Dendritic cell treated with granulocyte-macrophage colony-stimulating factor and Interleukin-4, amounts not matched to agents 40 ng/mL and 50 ng/mL, for 4 days (primary cell): Measurements from ENCODE around the gene UBE2V1.
"Not testable (repeated sequence)": the region's sequence is repeated elsewhere in the genome, so short reads cannot be mapped to it uniquely, and the experiment has no call there.

Experiments
- H3K27ac Mint-ChIP-seq: one replicate; pipeline ENCODE4 v1.8.0; 2022; ENCODE audit warnings: mild to moderate bottlenecking, mixed read lengths
- H3K27me3 Mint-ChIP-seq: one replicate; pipeline ENCODE4 v1.8.0; 2022; ENCODE audit warnings: mild to moderate bottlenecking, mixed read lengths
- H3K36me3 Mint-ChIP-seq: one replicate; pipeline ENCODE4 v1.8.0; 2022; ENCODE audit warnings: low read depth, mixed read lengths
- H3K4me1 Mint-ChIP-seq: one replicate; pipeline ENCODE4 v1.8.0; 2022; ENCODE audit warnings: low read depth, mixed read lengths
- H3K4me3 Mint-ChIP-seq: one replicate; pipeline ENCODE4 v1.8.0; 2022; ENCODE audit warnings: mild to moderate bottlenecking, moderate library complexity, mixed read lengths
- H3K9me3 Mint-ChIP-seq: one replicate; pipeline ENCODE4 v1.8.0; 2022; ENCODE audit warnings: mixed read lengths
- intact Hi-C: fragments of 100-400 bp; cut with micrococcal nuclease; formaldehyde crosslinking; loops from one replicate; pipeline ENCODE4 v1.15.0; 2022

The UBE2V1 gene

DNA sequence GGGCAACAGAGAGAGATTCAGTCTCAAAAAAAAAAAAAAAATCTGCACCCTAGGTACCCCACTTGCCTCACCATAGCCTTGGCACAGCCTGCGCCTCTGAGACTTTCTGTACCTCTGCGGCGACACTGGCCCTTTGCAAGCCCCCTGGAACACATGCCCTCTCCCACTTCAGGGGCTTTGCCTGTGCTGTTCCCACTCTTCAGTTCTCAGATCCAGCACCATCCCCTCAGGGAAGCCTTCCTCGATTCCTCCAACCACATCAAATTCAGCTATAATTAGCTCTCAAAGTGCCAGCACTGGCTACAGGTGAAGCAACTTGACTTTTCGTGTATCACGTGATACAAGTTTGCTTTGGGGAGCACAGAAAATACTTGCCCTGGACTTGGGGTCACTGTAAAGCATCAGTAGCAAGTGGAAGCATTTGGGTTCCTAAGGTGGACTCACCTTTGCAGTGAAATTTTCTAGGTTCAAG, 2.1 kb upstream of the UBE2V1 start:
- intact Hi-C loops = no loop called here
- peak overlapping the region; percentile 86 for H3K27ac Mint-ChIP-seq
- H3K36me3 Mint-ChIP-seq = peaks cover 12% of the 10 kb centered on the region

DNA sequence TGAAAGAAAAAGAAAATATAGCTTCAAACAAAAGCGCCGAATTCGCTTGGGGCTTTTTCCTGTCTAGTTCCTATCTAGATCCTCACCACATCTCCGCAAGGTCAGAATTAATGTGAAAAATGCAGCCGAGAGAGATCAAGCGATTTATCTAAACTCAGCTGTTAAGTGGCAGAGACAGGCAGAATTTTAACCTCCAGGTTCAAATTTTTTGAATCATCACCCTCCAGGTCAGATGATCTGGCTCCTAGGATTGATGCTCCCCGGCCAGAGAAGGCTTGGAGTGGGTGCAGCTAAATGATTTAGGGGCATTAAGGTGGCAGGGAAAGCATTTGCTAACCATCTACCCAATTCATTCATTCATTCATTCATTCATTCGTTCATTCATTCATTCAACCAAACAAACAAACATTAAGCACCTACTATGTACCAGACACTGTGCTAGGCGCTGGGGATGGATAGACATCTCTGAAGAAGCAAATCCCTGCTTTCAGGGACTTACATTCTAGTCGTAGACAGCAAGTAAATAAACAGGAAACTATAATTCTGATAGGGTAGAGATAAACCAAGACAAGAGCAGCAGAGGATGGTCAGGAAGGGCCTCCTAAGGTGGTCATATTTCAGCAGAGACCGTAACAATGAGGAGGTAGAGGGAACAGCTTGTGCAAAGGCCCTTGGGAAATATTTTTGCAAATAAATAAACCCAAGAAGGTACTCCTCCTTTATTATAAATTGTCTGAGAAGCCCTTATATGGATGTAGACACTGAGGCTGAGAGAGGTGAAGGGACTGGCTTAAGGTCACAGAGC, 672 bp upstream of the UBE2V1 start:
- no peaks in the 10 kb centered on the region for H3K9me3 Mint-ChIP-seq
- H3K27me3 Mint-ChIP-seq = no peaks in the 10 kb centered on the region
- H3K36me3 Mint-ChIP-seq = peaks cover 18% of the 10 kb centered on the region
- peak overlapping the region; percentile 86 for H3K27ac Mint-ChIP-seq
- peak overlapping the region; percentile 96 for H3K4me3 Mint-ChIP-seq
- peaks cover 68% of the 10 kb centered on the region for H3K4me1 Mint-ChIP-seq
- intact Hi-C loops = loop anchor here (5.0 kb wide), 1 partner anchor 39 kb away; the partner anchor contains the start of gene PEDS1

More for the DNA sequence above, 2.1 kb upstream of the UBE2V1 start:
- H3K9me3 Mint-ChIP-seq = no peaks in the 10 kb centered on the region
- no peaks in the 10 kb centered on the region for H3K27me3 Mint-ChIP-seq
- peaks cover 58% of the 10 kb centered on the region for H3K4me1 Mint-ChIP-seq
- peak overlapping the region; percentile 75 for H3K4me3 Mint-ChIP-seq

DNA sequence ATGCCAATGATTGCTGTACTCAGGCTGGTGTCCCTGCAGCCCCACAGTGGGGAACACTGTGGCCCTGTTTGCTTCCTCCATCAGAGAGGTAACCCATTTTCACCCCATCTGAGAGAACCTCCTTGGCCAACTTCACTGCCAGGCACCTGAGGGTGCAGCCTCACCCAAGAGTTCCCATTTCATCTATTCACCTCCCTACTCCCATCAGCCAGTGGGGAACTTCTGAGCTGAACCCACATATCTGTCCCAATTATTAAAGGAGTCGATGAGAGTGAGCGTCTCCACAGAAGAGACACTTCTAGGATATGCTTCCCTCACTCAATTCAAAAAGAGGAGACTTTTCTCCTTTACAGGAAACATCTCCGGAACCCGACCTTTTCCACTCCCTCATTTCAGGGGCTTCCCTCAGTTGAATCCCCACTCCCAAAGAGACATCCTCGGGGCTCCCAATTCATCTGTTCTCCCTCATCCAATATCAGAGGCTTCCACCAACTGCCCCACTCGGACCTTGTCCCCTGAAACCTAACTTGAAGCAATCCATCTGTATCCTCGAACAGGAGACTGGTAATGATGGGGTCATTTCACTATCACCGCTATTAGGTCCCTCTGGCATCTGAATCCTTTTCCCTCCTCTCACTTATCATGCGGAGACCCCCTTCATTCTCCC, 988 bp downstream of the UBE2V1 start:
- intact Hi-C loops = loop anchor here (5.0 kb wide), 1 partner anchor 40 kb away; the partner anchor contains the start of gene PEDS1
- Mint-ChIP-seq H3K4me3 (peak overlapping the region; percentile 96), H3K27ac (peak overlapping the region; percentile 86), H3K27me3 (no peaks in the 10 kb centered on the region), H3K9me3 (no peaks in the 10 kb centered on the region), H3K36me3 (peaks cover 29% of the 10 kb centered on the region), H3K4me1 (peaks cover 84% of the 10 kb centered on the region)

DNA sequence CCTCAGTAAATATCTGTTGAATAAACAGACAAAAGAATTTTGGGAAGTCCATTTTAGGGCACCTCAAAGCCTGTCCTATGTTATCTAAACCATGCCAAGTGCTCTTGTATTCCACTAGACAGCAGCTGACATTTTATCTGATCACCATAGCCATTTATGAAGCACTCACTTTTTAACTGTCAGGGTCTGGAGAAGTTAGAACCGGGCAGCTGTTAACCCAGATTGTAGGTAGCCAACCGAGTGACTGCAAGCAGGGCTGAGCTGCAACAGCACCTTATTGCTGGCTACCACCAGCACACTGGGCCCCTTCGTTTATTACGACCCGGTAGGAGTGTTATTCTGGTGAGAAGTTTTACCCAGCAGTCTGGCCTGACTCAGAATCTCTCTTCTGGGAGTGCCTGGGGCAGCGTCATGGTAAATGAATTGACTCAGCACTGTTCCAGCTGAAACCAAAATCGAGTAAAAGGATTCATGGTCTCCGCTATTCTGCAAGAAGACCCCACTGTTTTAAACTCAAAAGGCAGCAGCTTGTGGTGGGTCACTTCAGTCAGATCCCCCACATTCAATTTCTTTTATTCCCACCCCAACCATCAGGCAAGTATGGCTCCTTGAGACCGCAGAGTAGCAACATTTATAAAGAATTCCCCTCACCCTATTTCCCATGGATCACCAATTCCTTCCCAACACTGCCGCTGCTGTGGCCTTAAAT, 1.7 kb downstream of the UBE2V1 start:
- H3K4me3 Mint-ChIP-seq = peak overlapping the region; percentile 96
- peaks cover 81% of the 10 kb centered on the region for H3K4me1 Mint-ChIP-seq
- intact Hi-C loops = loop anchor here (5.0 kb wide), 1 partner anchor 41 kb away; the partner anchor contains the start of gene PEDS1
- peak overlapping the region; percentile 86 for H3K27ac Mint-ChIP-seq
- peaks cover 36% of the 10 kb centered on the region for H3K36me3 Mint-ChIP-seq
- no peaks in the 10 kb centered on the region for H3K9me3 Mint-ChIP-seq
- no peaks in the 10 kb centered on the region for H3K27me3 Mint-ChIP-seq

DNA sequence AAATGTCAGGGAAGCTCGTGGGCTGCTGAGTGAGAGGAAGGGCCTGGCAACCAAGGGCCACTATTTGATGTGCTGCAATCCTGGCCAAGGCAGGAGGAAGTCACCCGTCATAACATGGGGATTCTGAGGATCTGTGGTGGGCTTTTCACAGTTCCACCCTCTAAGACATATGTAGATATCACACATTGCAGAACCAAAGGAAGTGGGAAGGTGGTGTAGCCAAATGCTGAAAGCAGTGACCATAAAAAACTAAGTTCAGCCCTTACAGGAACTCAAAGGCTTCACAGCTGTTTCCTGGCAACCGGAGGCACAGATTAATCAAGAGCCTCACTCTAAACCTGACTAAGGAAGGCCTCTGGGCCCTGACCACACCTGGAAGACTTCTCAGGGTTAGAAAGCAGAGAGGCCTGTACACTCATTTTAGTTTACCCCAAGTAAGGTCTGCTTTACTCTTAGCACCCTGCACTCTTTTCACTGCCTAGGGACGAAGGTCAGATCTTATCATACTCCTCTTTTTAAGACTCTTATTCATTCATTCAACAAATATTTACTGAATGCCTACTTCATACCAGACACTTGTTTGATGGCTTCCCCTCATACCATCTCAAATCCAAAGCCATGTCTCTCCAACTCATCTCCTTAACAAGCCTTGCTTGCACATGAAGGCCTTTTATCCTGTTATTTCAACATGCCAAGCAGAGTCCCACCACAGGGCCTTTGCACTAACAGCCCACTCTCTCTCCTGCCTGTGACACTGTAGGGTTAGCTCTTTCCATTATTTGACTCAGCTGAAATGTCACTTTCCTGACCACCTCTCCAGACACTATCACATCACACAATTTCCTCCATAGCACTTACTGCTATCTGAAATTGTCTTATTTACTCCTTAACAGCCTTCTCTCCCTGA, 2.6 kb downstream of the UBE2V1 start:
- no peaks in the 10 kb centered on the region for H3K9me3 Mint-ChIP-seq
- peak overlapping the region; percentile 58 for H3K27ac Mint-ChIP-seq
- H3K4me1 Mint-ChIP-seq = peaks cover 75% of the 10 kb centered on the region
- intact Hi-C loops = loop anchor here (5.0 kb wide), 1 partner anchor 42 kb away; the partner anchor contains the start of gene PEDS1
- no peaks in the 10 kb centered on the region for H3K27me3 Mint-ChIP-seq
- peak overlapping the region; percentile 2 for H3K4me3 Mint-ChIP-seq
- H3K36me3 Mint-ChIP-seq = peaks cover 36% of the 10 kb centered on the region

DNA sequence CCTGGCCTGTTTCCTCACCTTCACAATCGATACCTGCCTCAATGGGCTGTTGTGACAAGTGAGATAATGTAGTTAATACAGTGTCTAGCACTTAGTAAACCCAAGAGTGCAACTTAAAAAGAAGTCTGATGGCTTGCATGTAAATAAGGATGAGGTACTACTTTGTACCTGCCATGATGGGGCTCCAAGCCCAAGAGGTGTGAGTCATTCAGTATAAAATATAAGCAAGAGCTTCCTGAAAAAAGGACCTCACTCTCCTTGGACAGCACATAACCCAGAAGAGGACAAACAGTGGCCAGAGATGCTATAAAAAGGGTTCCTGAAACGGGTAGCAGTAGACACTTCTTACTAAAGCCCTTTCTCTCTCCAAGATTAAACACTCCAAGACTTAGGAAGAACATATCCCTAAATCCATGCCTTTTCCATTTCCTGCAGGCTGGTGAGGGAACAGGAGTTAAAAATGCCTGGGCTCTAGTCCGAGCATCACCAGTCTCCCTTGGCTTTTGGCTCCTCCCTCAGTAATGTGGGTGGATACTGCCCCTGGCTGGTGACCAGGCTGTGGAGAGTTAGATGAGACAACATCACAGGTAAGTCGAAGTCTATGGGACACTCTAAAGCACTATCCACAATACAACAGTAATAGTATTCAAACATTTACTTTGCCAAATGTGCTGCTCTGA, 4.3 kb downstream of the UBE2V1 start:
- Mint-ChIP-seq H3K27ac (no peak overlapping the region), H3K4me3 (no peak overlapping the region), H3K27me3 (no peaks in the 10 kb centered on the region), H3K9me3 (no peaks in the 10 kb centered on the region), H3K4me1 (peaks cover 63% of the 10 kb centered on the region), H3K36me3 (peaks cover 36% of the 10 kb centered on the region)
- intact Hi-C loops = no loop called here

DNA sequence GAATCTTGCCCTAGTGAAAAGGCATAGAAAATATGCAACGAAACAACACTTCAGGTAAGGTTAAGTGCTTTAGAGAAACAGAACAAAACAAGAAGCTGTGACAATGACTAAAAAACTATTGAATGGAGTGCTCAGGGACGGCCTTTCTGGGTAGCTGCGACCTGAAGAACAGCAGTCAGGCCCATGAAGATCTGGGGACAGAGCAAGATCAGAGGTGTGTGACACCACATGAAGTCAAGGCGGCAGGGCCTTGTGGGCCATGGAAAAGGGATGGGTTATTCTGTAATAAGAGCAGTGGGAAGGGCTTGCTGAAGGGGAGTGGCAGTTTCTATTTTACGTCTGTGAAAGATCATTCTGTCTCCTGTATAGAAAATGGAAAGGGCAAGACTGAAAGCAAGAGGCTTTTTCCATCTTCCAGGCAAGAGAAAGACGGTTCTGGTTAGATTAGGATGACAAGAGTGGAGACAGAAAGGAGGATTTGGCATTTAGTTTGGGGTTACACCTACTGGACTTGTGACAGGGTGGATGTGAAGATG, 5.1 kb downstream of the UBE2V1 start:
- Mint-ChIP-seq H3K27me3 (no peaks in the 10 kb centered on the region), H3K36me3 (peaks cover 37% of the 10 kb centered on the region), H3K4me3 (no peak overlapping the region), H3K4me1 (peaks cover 64% of the 10 kb centered on the region), H3K27ac (peak overlapping the region; percentile 5), H3K9me3 (no peaks in the 10 kb centered on the region)
- intact Hi-C loops = no loop called here

DNA sequence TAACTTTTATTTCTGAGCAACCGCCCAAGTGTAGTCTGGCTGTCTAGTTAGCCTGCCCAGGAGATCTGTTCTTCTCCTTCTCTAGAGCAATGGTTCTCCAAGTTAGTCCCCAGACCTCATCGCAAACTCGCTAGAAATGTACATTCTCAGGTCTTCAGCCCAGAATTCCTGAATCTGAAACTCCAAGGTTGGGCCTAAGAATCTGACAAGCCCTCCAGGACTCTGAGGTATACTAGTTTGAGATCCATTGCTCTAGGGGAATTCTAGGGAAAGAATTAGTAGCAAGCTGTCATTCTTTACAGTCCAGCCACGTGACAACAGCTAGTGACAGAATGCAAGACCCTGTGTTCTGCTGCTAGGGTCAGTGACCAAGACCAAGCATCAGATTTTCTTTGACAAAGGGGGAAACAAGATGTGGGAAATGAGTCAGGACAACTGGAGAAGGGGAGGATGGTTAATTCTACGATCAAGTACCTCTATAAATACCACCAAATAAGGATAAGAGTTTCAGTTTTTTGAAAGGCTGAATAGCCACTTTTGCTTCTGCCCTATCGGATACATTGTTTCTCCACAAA, 5.8 kb downstream of the UBE2V1 start:
- peaks cover 64% of the 10 kb centered on the region for H3K4me1 Mint-ChIP-seq
- H3K36me3 Mint-ChIP-seq = peaks cover 36% of the 10 kb centered on the region
- no peak overlapping the region for H3K27ac Mint-ChIP-seq
- H3K4me3 Mint-ChIP-seq = no peak overlapping the region
- no peaks in the 10 kb centered on the region for H3K9me3 Mint-ChIP-seq
- H3K27me3 Mint-ChIP-seq = no peaks in the 10 kb centered on the region
- intact Hi-C loops = no loop called here

DNA sequence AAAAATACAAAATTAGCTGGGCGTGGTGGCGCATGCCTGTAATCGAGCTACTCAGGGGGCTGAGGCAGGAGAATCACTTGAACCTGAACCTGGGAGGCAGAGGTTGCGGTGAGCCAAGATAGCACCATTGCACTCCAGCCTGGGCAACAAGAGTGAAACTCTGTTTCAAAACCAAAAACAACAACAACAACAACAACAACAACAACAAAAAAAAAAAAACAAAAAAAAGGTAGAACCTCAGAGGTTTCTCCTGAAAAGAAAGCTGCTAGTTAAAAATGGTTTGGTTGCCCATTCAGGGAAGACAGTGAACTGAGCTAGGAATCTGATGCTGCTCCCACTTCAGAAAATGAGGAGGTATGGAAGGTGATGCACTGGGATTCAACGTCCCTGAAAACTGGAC, 6.3 kb downstream of the UBE2V1 start:
- H3K27me3 Mint-ChIP-seq, H3K4me3 Mint-ChIP-seq, intact Hi-C loops, H3K9me3 Mint-ChIP-seq, H3K27ac Mint-ChIP-seq: not testable (repeated sequence)
- H3K4me1 Mint-ChIP-seq = peaks cover 64% of the 10 kb centered on the region
- peaks cover 34% of the 10 kb centered on the region for H3K36me3 Mint-ChIP-seq

DNA sequence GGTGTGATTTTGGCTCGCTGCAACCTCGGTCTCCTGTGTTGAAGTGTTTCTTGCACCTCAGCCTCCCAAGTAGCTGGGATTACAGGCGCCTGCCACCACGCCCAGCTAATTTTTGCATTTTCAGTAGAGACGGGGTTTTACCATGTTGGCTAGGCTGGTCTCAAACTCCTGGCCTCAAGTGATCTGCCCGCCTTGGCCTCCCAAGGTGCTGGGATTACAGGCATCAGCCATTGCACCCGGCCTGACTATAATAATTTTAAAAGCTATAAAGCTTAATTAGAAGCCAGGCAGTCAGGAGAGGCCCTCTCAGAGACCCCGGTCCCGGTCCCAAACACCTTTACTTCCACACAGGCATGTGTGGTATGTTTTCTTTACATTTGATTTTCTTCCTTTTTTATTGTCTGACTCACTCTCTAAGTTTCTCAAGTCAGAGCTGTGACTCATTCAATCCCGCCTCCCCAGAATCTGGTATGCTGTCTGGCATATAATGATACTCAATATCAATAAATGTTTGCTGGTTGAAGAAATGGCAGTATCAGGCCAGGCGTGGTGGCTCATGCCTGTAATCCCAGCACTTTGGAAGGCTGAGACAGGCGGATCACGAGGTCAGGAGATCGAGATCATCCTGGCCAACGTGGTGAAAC, 9.4 kb downstream of the UBE2V1 start:
- H3K36me3 Mint-ChIP-seq = peaks cover 28% of the 10 kb centered on the region
- H3K27me3 Mint-ChIP-seq, intact Hi-C loops, H3K4me3 Mint-ChIP-seq, H3K9me3 Mint-ChIP-seq: not testable (repeated sequence)
- peaks cover 47% of the 10 kb centered on the region for H3K4me1 Mint-ChIP-seq
- H3K27ac Mint-ChIP-seq = peak overlapping the region; percentile 27

DNA sequence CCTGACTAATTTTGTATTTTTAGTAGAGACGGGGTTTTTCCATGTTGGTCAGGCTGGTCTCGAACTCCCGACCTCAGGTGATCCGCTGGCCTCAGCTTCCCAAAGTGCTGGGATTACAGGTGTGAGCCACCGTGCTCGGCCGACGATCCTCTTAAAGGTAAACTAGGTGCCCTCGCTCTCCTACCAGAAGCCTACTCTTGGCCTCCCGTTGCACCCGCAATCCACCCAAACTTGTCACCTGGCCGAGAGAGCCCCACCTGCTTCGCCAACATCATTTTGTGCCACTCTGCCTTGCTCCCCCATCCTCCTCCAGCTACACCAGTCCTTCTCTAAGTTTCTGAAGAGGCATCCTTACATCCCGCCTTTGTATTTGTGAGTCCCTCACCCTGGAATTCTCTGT, 10.4 kb downstream of the UBE2V1 start:
- H3K4me3 Mint-ChIP-seq, H3K9me3 Mint-ChIP-seq, H3K27ac Mint-ChIP-seq, H3K27me3 Mint-ChIP-seq, intact Hi-C loops: not testable (repeated sequence)
- Mint-ChIP-seq H3K36me3 (peaks cover 28% of the 10 kb centered on the region), H3K4me1 (peaks cover 46% of the 10 kb centered on the region)

DNA sequence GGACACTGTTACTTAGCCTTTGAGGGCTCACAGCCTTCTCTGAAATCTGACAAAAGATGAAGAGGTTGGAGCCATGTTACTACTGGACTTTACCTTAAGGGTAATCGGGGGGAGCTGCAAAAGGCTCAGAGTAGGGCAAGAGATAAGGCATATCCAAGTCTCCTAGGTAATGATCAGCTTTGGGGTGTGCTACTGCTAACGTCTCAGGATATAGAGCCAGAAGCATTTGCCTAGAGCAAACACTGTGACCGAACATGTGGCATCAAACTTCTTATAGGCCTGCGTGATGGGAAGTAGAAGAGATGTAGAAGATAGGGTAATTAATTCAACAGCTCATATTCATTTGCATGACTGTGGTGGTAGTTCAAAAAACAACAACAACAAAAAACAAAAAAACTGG, 11.1 kb downstream of the UBE2V1 start:
- H3K4me3 Mint-ChIP-seq = no peak overlapping the region
- H3K27ac Mint-ChIP-seq = no peak overlapping the region
- H3K27me3 Mint-ChIP-seq = no peaks in the 10 kb centered on the region
- no peaks in the 10 kb centered on the region for H3K9me3 Mint-ChIP-seq
- H3K4me1 Mint-ChIP-seq = peaks cover 42% of the 10 kb centered on the region
- peaks cover 31% of the 10 kb centered on the region for H3K36me3 Mint-ChIP-seq
- intact Hi-C loops = no loop called here
